Measurements from ENCODE around the gene IPO13.

Gene IPO13

DNA sequence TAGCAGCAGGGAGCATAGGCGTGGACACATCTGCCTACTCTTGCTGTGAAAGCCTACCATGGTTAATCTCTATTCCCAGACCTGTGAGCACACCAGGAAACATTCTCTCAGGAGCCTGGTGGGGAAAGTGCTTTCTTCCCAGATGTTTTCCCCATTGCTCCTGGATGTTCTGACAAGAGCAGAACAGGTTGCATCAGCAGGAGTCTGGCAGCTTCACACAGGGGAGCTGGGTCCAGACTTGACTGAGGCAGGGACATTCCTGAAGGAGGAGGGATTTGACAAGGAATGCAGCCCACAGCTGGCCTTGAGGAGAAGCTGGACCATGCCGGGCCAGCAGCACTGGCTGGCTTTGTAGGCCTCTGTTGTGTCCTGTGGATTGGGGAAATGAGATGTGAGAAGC, 34.1 kb upstream of the IPO13 start:
- TF ChIP-seq, protein P1, sequence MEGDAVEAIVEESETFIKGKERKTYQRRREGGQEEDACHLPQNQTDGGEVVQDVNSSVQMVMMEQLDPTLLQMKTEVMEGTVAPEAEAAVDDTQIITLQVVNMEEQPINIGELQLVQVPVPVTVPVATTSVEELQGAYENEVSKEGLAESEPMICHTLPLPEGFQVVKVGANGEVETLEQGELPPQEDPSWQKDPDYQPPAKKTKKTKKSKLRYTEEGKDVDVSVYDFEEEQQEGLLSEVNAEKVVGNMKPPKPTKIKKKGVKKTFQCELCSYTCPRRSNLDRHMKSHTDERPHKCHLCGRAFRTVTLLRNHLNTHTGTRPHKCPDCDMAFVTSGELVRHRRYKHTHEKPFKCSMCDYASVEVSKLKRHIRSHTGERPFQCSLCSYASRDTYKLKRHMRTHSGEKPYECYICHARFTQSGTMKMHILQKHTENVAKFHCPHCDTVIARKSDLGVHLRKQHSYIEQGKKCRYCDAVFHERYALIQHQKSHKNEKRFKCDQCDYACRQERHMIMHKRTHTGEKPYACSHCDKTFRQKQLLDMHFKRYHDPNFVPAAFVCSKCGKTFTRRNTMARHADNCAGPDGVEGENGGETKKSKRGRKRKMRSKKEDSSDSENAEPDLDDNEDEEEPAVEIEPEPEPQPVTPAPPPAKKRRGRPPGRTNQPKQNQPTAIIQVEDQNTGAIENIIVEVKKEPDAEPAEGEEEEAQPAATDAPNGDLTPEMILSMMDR (IDR thresholded peaks at IDR 0.05), result no peak
- Mint-ChIP-seq H3K27ac (no peak overlapping the region), H3K36me3 (ENCODE audit: low read depth) (peaks cover 5% of the 10 kb centered on the region)

GRCh38 chr1:43913051-43913501, 33.7 kb upstream of the IPO13 start:
- H3K27ac Mint-ChIP-seq, result peak overlapping the region; percentile 66
- no peak for DNase-seq

More for the DNA sequence above, 34.1 kb upstream of the IPO13 start:
- no peak for DNase-seq
- Mint-ChIP-seq H3K4me3 (no peak overlapping the region), H3K4me1 (peaks cover 20% of the 10 kb centered on the region), H3K27me3 (ENCODE audit: low read depth, poor library complexity) (peaks cover 4% of the 10 kb centered on the region), H3K9me3 (no peaks in the 10 kb centered on the region)

GRCh38 chr1:43913666-43914360, 32.9 kb upstream of the IPO13 start:
- Mint-ChIP-seq H3K27ac (peak overlapping the region; percentile 72), H3K36me3 (ENCODE audit: low read depth) (peaks cover 2% of the 10 kb centered on the region), H3K9me3 (no peaks in the 10 kb centered on the region), H3K4me1 (peaks cover 20% of the 10 kb centered on the region), H3K27me3 (ENCODE audit: low read depth, poor library complexity) (peaks cover 4% of the 10 kb centered on the region), H3K4me3 (no peak overlapping the region)
- DNase-seq, result no peak
- TF ChIP-seq, protein P1 (IDR thresholded peaks at IDR 0.05), result no peak

More at GRCh38 chr1:43913051-43913501, 33.7 kb upstream of the IPO13 start:
- peaks cover 4% of the 10 kb centered on the region for H3K27me3 Mint-ChIP-seq (ENCODE audit: low read depth, poor library complexity)
- peaks cover 4% of the 10 kb centered on the region for H3K36me3 Mint-ChIP-seq (ENCODE audit: low read depth)
- H3K9me3 Mint-ChIP-seq, result no peaks in the 10 kb centered on the region
- TF ChIP-seq, protein P1 (IDR thresholded peaks at IDR 0.05), result no peak
- H3K4me3 Mint-ChIP-seq, result no peak overlapping the region
- H3K4me1 Mint-ChIP-seq, result peaks cover 20% of the 10 kb centered on the region

DNA sequence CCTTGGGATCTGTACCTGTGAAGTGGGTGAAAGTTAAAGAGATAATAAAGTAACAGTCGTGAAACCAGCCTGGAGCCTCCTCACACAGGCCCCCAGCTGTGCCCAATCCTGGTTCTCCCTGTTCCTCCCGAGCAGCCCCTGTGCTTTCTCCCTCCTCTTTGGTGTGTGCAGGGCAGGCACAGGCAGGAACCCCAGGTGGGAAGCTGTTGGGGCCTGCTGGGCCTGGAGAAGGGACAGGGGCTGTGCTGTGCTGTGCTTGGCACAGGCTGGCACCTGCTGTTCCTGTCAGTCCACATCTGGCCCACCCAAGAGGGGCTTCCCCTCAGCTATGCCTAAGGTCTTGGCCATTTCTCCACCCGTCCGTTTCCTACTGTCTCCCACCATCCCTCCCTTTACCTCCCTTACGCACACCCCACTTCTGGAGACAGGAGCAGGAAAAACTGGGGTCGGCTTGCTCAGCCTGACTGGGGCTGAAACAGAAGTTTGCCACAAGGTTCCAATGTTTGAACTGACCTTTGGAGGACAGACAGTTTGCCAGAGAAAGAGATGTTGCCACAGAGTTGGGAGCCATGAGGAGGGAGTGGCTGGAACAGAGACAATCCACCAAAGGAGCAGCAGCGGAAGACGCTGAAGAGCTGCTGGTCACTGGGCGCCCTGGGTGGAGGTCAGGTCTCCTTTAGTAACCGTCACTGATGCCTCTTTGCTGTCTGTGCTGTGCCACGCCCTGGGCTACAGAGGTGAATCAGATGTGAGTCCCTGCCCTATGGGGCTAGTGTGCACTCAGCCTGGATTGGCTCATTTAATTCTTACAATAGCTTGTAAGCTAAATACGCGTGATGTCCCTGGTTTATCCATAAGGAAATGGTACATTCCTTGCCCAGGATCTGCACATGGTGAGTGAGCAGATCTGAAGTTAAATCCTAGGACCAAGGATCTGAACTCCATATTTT, 31.9 kb upstream of the IPO13 start:
- no peaks in the 10 kb centered on the region for H3K9me3 Mint-ChIP-seq
- H3K4me3 Mint-ChIP-seq, result no peak overlapping the region
- H3K27me3 Mint-ChIP-seq (ENCODE audit: low read depth, poor library complexity), result peaks cover 4% of the 10 kb centered on the region
- H3K36me3 Mint-ChIP-seq (ENCODE audit: low read depth), result no peaks in the 10 kb centered on the region
- no peak overlapping the region for H3K27ac Mint-ChIP-seq
- TF ChIP-seq, protein P1 (IDR thresholded peaks at IDR 0.05), result no peak
- DNase-seq, result no peak
- H3K4me1 Mint-ChIP-seq, result peaks cover 20% of the 10 kb centered on the region

GRCh38 chr1:43919906-43920305, 26.8 kb upstream of the IPO13 start:
- TF ChIP-seq, protein P1 (IDR thresholded peaks at IDR 0.05), result no peak
- H3K4me1 Mint-ChIP-seq, result no peaks in the 10 kb centered on the region
- peaks cover 17% of the 10 kb centered on the region for H3K36me3 Mint-ChIP-seq (ENCODE audit: low read depth)
- peak overlapping the region; percentile 52 for H3K27ac Mint-ChIP-seq
- H3K27me3 Mint-ChIP-seq (ENCODE audit: low read depth, poor library complexity), result peaks cover under 1% of the 10 kb centered on the region
- H3K4me3 Mint-ChIP-seq, result no peak overlapping the region
- DNase-seq, result no peak
- no peaks in the 10 kb centered on the region for H3K9me3 Mint-ChIP-seq
